Fibroblast of skin of right biceps (primary cell): Measurements from ENCODE around the gene DIO3.
"Not testable (repeated sequence)": the region's sequence is repeated elsewhere in the genome, so short reads cannot be mapped to it uniquely, and the experiment has no call there.

Source experiments
- DNase-seq: peaks from one replicate; pipeline ENCODE4 v3.0.0-alpha.2; 2013

DIO3 gene

DNA sequence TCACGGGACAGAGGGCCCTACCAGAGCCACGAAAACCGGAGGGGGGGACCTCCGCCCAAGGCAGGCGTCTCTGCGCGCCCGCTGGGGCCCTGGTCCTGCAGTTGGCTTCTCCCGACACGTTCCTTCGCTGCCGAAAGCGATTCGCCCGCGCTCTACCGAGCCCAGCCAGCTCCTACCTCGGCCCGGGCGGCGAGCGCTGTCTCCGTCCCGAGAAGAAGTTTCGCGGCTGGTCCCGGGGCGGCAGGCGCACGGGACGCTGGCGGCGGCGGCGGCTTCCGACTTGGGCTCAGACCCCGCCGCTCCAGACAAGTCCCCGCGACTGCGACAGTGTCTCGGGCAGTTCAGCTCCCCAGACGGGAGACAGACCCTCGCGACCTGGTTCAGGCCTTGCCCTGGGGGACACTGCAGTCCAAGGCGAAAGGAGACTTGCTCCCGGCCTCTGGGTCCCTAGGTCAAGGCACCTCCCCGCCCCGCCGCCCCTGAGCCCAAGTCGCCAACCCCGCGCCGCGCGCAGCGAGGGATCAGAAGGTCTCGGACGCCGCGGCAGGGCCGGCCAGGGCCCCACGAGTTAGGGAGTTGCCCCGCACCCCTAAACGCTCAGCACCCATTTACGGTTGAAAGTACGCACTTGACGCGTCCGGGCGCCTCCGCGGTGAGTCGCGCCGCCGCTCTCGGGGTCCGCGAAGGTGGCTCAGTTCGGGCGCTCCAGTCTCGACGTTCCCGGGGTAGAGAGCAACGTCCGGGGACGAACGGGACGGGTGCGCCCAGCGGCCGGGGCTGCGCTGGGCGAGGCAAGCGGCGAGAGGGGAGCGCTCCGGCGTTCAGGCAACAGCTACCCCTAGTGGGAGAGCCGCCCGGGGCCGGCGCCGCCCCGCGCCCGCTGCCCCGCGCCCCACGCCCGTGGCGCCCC is 1.4 kb upstream of the DIO3 start:
- peak; percentile 8 for DNase-seq

DNA sequence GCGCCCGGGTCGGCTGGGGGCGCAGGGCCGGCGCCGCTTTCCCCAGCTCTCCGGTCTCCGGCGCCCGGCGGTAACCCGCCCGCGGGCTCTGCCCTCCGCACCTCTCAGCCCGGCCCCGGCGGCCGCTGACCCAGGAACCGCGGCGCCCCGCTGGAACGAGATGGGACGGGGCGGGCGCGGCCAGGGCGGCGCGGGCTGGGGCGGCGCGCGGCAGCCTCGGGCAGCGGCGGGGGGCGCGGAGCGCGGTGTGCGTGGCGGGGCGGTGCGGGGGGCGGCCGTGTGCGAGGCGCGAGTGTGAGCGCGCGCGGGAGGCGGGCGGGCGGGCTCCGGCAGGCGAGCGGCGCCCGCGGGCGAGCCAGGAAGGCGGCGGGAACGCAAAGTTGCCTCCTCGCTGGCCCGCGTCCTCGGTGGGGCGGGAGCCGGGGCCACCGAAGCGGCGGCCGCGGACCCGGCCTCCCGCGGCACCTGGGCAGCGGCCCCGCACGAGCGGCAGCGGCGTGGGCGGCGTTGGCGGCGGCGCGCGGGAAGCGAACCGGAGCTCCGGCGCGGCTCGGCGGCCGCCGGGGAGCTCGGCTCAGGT is 671 bp upstream of the DIO3 start:
- DNase-seq = no peak

DNA sequence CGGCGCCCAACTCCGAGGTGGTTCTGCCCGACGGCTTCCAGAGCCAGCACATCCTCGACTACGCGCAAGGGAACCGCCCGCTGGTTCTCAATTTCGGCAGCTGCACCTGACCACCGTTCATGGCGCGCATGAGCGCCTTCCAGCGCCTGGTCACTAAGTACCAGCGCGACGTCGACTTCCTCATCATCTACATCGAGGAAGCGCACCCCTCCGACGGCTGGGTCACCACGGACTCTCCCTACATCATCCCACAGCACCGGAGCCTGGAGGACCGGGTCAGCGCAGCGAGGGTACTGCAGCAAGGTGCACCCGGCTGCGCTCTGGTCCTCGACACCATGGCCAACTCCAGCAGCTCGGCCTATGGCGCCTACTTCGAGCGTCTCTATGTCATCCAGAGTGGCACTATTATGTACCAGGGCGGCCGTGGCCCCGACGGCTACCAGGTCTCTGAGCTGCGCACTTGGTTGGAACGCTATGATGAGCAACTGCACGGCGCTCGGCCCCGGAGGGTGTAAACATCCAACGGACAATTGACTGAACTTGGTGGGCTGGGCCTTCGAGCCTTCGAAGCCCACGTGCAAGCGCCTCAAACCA is 699 bp downstream of the DIO3 start:
- no peak for DNase-seq

DNA sequence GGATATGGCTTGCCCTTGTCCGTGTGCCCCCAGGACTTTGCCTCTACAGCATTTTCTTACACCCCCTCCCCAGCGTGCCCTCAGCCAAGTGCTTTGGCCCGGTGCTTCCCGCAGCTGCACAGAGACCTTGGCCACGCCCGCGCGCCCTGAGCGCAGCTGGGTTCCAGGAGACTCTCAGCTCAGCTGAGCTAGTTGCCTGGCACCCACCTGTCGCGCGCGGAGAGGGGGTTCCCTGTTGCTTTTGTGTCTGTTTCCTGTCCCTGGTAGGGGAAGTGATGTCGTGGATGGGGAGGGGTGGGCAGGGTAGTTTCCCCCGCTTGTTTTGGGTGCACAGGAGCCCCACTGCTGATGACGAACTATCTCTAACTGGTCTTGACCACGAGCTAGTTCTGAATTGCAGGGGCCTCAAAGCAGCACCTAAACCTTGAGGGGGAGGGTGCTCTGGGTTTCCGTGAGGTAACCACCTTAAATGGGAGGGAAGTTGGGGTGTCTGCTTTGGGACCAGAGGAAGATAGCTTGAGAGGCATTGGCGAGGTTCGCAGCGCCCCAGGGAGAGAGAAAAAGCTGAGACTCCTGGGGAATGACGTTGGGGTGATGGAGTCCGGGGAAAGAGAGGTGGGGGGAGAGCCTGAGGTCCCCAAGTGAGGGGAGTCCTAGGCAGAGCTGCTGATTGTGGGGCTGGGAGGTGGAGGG is 1.5 kb downstream of the DIO3 start:
- no peak for DNase-seq

DNA sequence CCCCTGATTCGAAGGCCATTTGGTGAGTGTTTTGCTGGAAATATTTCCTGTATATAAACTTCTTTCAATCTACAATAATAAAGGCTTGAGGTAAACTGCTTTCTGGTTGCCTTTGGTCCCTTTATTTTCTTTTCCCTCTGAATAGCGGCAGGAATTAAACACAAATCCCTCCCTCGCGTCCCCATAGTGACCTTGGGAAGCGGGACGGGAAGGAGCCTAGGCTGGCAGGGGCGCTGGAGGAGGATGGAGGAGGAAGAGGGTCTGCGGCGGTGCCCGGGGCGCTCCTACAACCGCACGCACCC is 2.0 kb downstream of the DIO3 start:
- DNase-seq = no peak

DNA sequence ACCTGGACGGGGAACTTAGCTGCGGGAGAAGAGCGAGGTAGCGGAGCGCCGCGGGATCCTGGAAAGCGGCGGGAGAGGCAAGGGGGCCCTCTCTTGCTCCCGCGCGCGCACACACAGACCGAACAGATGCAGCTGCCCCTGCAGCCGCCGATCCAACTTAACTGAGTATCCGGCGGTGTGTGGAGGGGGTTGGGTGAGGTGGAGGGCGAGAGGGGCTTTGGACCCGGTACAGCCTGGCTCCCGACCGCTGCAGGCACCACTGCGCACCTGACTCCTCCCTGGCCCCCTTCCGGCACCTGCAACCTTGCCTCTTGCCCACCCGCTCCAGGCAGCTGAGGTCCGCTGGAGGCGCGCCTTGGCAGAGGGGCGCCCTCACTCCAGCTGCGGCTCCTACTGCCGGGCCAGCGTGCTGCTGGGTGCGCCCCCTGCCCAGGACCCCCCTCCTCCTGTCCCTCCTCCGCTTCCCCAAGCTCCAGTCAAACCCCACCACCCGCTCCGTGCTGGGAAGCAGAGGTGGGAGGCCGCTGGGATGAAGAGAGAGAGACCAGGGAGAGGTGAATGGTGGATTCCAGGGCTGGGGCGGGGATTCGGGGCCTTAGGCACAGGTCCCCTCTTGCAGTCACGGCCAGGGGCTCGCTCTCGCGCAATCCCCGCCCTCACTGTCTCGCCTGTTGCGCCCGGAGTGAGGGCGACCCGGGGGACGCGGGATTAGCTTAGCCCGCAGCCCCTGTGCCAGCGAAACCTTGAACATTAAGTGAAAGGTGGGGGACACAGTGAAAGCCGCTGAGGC is 2.6 kb downstream of the DIO3 start:
- no peak for DNase-seq

DNA sequence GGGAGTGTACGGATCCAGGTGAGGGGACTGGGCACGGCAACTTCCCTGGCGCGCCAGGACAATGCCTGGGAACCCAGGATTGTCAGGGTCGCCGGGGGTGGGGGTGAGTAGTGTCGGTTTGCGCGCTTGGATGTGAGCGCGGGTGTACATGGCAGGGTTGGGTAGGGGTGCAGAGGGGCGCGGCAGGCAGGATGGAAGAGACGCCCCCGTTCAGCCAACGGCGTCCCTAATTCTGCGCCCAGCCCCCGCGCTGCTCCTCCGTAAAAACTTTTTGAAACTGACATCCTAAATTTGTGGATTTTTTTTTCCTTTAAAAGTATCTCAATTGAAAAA is 3.1 kb downstream of the DIO3 start:
- DNase-seq = no peak

DNA sequence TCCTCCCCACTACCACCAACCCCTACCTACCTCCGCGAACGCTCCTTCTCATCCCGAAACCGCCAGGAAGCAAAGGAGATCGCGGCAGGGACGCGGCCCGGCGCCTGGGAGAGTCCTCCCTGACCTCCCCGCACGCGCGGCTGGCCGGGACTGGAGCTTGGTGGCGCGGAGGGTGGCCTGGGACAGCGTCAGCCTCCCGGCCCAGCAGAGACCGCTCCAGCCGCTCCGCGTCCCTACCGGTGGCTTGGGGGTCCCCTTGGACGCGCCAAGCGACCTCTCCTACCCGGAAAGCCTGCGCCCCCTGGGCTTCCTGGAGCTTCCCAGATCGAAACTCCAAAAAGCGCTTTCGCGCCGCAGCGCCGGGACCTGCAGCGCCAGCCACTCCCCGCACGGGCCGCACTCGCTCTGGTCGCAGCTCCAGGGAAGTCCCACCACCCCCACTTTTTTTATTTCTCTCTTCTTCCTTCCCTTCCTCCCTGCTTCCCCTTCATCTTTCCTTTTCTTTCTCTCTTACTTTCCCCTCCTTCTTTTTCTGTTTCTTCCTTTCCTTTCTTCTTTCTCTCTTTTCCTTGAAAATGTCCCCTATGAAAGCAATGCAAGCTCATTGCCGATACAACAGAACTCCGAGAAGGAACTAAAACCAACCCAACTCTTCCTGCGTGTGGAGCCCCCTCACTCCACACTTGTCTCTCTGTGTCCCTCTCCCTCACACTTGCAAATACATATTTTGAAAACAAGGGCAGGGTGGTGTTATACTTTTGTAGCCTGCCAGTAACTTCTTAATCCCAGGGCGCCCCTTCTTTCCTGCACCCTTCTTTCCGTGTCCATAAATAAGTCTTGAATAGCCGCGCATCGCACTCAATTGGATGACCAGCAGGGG is 3.8 kb downstream of the DIO3 start:
- DNase-seq = no peak

DNA sequence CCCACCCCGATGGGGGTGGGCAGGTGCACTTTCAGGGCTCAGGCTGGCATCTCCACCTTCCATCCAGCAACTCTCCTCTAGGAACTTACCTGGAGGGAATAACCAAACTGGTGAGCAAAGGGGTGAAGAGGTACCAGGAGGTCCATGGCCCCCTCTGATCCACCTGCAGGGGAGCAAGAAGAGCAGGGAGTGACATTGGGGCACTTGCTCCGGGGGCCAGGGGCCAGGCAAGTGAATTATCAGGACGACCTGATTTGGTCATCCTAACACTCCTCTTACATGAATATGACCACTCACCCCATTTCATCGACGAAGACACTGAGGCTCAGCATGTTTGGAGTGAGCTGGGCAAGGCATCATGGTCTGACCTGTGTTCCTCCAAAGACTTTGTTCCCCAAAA is 6.0 kb downstream of the DIO3 start:
- DNase-seq = no peak

DNA sequence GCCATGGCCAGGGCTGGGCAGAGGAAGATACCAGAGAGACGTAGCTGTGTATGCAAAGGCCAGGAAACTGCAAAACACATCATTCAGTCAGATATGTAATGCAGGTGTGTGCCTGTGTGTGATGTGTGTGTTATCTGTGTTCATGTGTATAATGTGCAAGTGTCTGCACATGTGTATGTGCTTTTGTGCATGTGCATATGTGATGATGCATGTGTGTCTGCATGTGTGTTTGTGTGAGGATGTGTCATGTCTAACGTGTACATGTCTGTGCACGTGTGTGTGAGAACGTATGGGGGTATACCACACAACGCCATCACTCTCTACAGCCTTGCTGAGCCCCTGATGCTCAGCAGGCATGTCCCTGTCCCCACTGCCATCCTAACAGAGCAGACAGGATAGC is 9.7 kb downstream of the DIO3 start:
- DNase-seq = no peak

DNA sequence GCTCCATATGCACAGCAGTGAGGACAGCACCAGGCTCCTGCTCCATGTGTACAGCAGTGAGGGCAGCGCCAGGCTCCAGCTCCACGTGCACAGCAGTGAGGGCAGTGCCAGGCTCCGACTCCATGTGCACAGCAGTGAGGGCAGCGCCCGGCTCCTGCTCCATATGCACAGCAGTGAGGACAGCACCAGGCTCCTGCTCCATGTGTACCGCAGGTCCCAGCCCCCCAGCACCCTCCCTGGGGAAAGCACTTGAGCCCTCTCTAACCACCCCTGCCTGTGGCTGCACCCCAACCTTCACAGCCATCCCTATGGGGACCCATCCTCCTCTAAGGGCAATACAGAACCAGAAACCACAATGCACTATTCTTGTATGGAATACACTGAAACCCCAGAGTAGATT is 11.2 kb downstream of the DIO3 start:
- not testable (repeated sequence) for DNase-seq

DNA sequence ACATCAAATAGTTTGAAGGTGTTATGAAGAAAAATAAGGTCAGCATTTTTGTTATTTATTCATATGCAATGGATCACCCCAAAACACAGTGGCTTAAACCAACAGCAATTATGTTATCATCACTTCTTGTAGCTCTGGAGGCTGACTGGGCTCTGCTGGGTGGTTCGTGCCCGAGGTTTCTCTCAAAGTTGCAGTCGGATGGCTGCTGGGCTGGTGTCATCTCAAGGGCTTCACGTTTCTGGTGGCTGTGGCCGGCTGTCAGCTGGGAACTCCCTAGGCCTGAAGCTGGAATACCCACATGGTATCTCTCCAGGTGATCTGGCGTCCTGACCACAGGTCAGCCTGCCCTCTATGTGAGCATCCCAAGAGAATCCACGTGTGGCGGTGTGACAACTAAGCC is 12.0 kb downstream of the DIO3 start:
- no peak for DNase-seq

DNA sequence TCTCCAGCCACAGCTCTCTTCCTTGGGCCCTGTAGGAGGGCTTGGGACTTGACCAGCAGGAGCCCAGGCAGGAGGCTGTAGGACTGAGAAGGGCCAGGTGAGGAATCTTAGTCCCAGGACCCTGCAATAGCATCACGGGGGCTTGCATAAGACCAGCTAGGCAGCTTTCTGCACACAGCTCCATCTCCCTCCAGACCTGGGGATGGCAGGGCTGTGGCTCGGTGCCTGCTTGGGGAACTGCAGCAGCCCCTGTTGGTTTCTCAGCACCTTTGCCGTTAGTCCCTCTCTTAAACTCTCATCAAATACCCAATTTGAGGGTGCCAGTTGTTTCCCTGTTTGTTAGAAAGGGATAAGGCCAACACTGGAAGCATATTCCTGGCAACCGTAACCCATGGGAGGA is 14.3 kb downstream of the DIO3 start:
- DNase-seq = no peak

DNA sequence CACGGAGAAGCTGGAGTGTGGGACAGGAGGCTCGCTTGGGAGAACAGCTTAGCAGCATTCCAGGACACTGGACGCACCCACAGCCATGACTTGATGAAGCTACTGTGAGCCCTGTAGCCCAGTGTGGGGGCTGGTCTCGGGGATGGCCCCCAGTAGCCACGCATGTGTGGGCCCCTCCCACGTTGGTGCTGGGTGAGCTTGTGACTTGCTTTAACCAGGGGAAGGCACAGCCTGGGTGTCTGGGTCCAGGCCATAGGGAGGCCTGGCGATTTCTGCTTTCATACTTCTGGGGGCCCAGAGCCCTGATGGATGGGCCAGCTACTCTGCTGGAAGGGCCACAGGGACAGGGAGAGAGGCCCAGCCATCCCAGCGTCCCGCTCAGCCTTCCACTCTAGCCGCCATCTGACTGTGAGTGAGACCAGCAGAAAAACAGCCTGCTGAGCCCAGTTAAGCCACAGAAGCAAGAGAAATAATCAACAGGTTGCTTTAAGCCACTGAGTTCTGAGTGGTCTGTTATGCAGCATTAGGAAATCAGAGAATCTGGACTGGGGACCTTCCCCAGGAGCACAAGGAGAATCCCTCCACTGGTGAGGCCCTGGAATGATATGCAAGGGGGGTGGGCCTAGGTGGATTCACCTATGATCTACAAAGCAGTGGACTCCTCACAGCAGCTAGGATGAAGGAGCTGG is 16.1 kb downstream of the DIO3 start:
- DNase-seq = no peak

DNA sequence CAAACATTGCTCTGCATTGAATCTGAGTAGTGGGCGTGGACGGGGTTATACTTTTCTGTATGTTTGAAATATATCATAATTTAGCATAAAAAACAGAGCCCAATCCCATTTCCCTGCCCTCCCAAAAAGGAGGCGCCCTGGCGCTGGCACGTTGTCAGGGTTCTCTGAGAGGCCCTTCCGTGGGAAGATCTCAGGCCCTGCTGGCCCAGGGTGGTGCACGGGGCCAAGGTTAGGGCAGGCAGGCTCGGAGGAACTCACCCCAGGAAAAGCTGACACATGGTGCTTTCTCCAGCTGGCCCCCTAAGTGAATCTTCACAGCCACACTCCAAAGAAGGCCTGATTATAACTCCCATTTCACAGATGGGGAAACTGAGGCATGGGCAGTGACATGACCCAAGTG is 17.2 kb downstream of the DIO3 start:
- DNase-seq = no peak

DNA sequence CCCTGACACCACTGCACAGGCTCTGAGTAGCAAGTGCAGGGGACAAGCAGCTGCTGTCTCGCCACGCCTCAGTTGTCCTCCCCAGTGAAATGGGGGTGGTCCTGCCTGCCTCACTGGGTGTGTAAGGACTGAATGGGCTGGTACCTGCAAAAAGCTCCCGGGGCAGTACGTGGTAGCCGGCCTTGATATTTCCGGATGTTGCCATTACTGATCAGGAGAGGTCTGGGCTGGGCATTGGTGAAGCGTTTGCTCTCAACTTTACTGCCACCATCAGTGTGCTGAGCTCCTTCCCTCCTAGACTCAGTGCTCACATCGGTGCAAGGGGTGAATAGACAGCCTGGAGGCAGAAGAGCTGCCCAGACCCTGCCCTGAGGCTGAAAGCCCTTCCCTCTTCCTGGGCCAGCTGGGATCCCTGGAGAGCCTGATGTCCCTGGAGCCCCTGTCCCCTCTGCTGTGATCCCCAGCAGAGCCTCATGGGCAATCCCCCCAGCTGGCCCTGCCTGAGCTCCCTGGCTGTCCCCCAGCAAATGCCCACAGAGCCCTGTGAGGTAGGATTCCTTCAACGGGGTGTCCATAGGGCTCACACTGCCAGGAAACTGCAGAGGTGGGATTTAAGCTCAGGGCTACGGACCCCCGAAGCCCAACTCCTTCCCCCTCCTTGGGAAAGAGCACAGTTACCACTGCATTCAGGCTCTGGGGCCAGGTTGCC is 18.2 kb downstream of the DIO3 start:
- DNase-seq = no peak

DNA sequence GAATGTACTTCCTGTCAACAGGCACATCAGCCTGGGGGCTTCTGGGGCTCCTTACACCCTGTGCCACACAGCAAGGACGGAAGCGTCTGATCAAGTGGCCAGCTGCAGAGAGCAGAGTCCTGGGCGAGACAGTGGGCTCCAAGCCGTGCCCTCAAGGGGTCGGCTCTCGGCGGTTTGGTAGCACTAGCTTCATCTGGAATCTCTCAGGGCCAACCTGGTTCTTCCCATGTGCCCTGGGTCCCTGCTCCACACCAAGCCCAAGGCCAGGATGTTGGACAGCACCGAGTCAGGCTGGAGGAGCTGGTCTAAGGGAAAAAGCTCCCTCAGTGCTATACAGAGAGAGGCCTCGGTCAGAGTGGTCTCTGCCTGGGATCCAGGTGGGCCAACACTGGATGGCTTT is 20.5 kb downstream of the DIO3 start:
- no peak for DNase-seq

DNA sequence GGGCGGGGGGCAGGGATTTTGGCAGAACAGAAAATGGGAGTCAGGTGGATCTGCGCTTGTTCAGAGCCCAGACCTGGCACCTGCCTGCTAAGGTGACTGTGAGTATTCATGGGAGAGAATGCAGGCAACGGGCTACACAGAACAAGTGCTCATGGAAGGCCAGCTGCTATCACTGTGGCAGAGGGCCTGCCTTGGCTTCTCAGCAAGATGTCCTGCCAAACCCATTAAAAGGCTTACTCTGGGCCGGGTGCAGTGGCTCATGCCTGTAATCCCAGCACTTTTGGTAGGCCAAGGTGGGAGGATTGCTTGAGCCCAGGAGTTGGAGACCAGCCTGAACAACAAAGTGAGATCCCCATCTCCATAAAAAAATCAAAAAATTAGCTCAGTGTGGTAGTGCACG is 21.0 kb downstream of the DIO3 start:
- no peak for DNase-seq

DNA sequence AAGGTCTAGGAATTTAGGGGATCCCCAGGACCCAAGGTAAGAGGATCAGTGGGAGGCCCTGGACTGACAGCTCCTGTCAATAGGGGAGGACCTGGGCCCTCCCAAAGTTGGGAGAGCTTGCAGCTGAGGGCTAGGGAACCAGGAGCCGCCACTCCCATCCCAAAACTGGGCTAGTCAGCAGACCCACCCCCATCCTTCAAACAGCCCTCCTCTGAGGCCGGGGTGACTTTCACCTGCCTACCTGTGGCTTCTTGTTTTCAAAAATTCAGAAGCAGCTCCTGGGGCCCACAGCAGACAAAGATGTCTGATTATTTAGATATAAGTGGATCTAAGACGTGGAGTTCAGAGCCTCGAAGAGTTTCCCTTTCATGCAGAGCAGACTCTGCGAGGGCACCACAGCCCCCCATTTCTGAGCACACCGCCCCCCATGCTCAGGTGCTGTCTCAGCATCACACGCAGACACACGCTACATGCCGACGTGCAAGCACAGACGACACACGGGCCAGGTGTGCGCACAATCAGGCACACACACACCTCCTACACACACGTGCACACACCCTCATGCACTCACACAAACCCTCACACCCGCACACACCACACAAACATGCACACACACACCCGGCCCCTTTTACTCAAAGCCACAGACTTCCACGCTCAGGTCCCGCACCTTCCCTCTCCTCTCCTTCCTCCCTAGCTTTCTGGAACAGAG is 21.9 kb downstream of the DIO3 start:
- no peak for DNase-seq

DNA sequence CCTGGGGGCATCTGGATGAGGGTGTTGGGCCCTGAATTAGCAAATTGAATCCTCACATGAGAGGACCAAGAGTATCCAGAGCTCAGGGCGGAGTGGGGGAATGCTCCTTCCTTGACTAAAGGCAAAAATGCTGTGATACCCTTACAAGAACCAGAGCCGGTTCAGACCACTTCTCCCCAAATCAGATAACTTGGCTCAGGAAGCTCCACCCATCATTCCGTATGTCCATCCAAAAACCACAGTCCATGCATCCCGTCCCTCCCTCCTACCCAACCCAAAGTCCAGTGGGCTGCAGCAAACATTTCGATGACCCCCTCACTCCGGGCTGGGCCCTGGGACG is 22.4 kb downstream of the DIO3 start:
- DNase-seq = no peak
